ENCODE results near the gene TRIM33.

GRCh38 chr1:114558544-114558943, 47.5 kb upstream of the TRIM33 start:
- peak; percentile 41 for TF ChIP-seq CTCF (IDR thresholded peaks at IDR 0.05; ENCODE audit: poor library complexity)
- no peak for TF ChIP-seq EZH2phosphoT487 (IDR thresholded peaks at IDR 0.05; ENCODE audit: low read depth, severe bottlenecking, unreplicated experiment)
